ENCODE measurements around the gene UNC5C.

The UNC5C gene

GRCh38 chr4:95318044-95318443, 230.7 kb downstream of the UNC5C start:
- no peak for DNase-seq

- no peak for DNase-seq
These were observed 231.5 kb downstream of the UNC5C start for GRCh38 chr4:95317085-95317793.

GRCh38 chr4:95314573-95314972, 234.2 kb downstream of the UNC5C start:
- DNase-seq, result no peak

GRCh38 chr4:95304898-95305297, 243.9 kb downstream of the UNC5C start:
- no peak for DNase-seq

GRCh38 chr4:95300304-95300703, 248.5 kb downstream of the UNC5C start:
- DNase-seq, result no peak

GRCh38 chr4:95296052-95296451, 252.7 kb downstream of the UNC5C start:
- no peak for DNase-seq

- DNase-seq, result no peak
These were observed 253.6 kb downstream of the UNC5C start for GRCh38 chr4:95295157-95295556.

GRCh38 chr4:95294321-95294720, 254.5 kb downstream of the UNC5C start:
- no peak for DNase-seq

- DNase-seq, result no peak
These were observed 255.8 kb downstream of the UNC5C start for GRCh38 chr4:95293014-95293413.

GRCh38 chr4:95290702-95291101, 258.1 kb downstream of the UNC5C start:
- DNase-seq, result no peak

GRCh38 chr4:95289028-95289634, 259.6 kb downstream of the UNC5C start:
- no peak for DNase-seq

- no peak for DNase-seq
These were observed 260.2 kb downstream of the UNC5C start for GRCh38 chr4:95288552-95288951.

- no peak for DNase-seq
These were observed 263.0 kb downstream of the UNC5C start for GRCh38 chr4:95285797-95286196.

- DNase-seq, result no peak
These were observed 264.1 kb downstream of the UNC5C start for GRCh38 chr4:95284655-95285054.

- no peak for DNase-seq
These were observed 265.5 kb downstream of the UNC5C start for GRCh38 chr4:95283320-95283719.

- no peak for DNase-seq
These were observed 276.0 kb downstream of the UNC5C start for GRCh38 chr4:95272797-95273196.

- DNase-seq, result no peak
These were observed 276.7 kb downstream of the UNC5C start for GRCh38 chr4:95272036-95272435.

GRCh38 chr4:95268819-95269565, 279.8 kb downstream of the UNC5C start:
- no peak for DNase-seq

- no peak for DNase-seq
These were observed 281.7 kb downstream of the UNC5C start for GRCh38 chr4:95267081-95267480.

- DNase-seq, result no peak
These were observed 282.7 kb downstream of the UNC5C start for GRCh38 chr4:95265814-95266740.

GRCh38 chr4:95264843-95265242, 283.9 kb downstream of the UNC5C start:
- DNase-seq, result no peak

GRCh38 chr4:95263960-95264359, 284.8 kb downstream of the UNC5C start:
- DNase-seq, result no peak

GRCh38 chr4:95263391-95263790, 285.4 kb downstream of the UNC5C start:
- DNase-seq, result no peak

All from right hindlimb (tissue), 1 donor.